Liver (tissue), 9 donors: ENCODE measurements around the gene LRRC15. TPM values are rescaled to one million over a fixed set of nuclear protein-coding genes. Genes with fewer than 3 reads are reported as not detected.

Experiments used
- DNase-seq: peaks from one replicate; pipeline ENCODE4 v3.0.0-alpha.2; 2017; ENCODE audit warnings: low spot score
- H3K27ac ChIP-seq, 2 donors: one replicate each; pipeline ENCODE4 v1.7.0; 2013; ENCODE audit warnings: inconsistent platforms in 2 of 2, low read length in 2 of 2, control low read depth in 1 of 2, low read depth in 1 of 2, mild to moderate bottlenecking in 1 of 2
- H3K27me3 ChIP-seq, 4 donors: one replicate each; pipeline versions ENCODE4 v1.6.1 to v1.7.0; 2013; ENCODE audit warnings: low read length in 3 of 4, inconsistent platforms in 1 of 4, mild to moderate bottlenecking in 1 of 4, moderate library complexity in 1 of 4; ENCODE audit not compliant: control insufficient read depth in 4 of 4, insufficient read depth in 4 of 4
- H3K36me3 ChIP-seq, 4 donors: one replicate each; pipeline versions ENCODE4 v1.6.1 to v1.7.0; 2013; ENCODE audit warnings: low read length in 3 of 4, mild to moderate bottlenecking in 3 of 4, low read depth in 1 of 4, moderate library complexity in 1 of 4; ENCODE audit not compliant: control insufficient read depth in 4 of 4, insufficient read depth in 3 of 4
- H3K4me1 ChIP-seq, 4 donors: one replicate each; pipeline versions ENCODE4 v1.6.1 to v1.7.0; 2013; ENCODE audit warnings: low read length in 3 of 4, mild to moderate bottlenecking in 3 of 4, moderate library complexity in 1 of 4; ENCODE audit not compliant: control insufficient read depth in 4 of 4, insufficient read depth in 4 of 4
- H3K4me3 ChIP-seq, 3 donors: one replicate each; pipeline versions ENCODE4 v1.6.1 to v1.7.0; 2013; ENCODE audit warnings: low read length in 3 of 3, control low read depth in 1 of 3, low read depth in 1 of 3, mild to moderate bottlenecking in 1 of 3
- H3K9ac ChIP-seq, 2 donors: one replicate each; pipeline ENCODE4 v1.7.0; 2013; ENCODE audit warnings: low read length in 2 of 2, mild to moderate bottlenecking in 2 of 2, moderate library complexity in 2 of 2, control low read depth in 1 of 2, low read depth in 1 of 2
- H3K9me3 ChIP-seq, 4 donors: one replicate each; pipeline versions ENCODE4 v1.6.1 to v1.7.0; 2013; ENCODE audit warnings: low read length in 3 of 4; ENCODE audit not compliant: control insufficient read depth in 4 of 4
- ATF3 ChIP-seq: IDR thresholded peaks from 2 replicates; pipeline ENCODE4 v1.6.1; 2016; ENCODE audit warnings: antibody characterized with exemption
- CTCF ChIP-seq: fragments of 150-350 bp; IDR thresholded peaks from 2 replicates; pipeline ENCODE4 v1.5.1; 2017; ENCODE audit warnings: improper control_type of control experiment, low read depth, low read length; ENCODE audit not compliant: missing input control
- EGR1 ChIP-seq, 2 donors: IDR thresholded peaks; 2 replicates each; pipeline ENCODE4 v1.6.1; 2016 to 2018; ENCODE audit warnings: antibody characterized with exemption in 2 of 2, low read depth in 2 of 2
- FOXA1 ChIP-seq: IDR thresholded peaks from 2 replicates; pipeline ENCODE4 v1.6.1; 2016; ENCODE audit warnings: antibody characterized with exemption
- FOXA2 ChIP-seq: IDR thresholded peaks from 2 replicates; pipeline ENCODE4 v1.6.1; 2016; ENCODE audit warnings: antibody characterized with exemption
- GABPA ChIP-seq, 2 donors: IDR thresholded peaks in 1 of 2; conservative IDR thresholded peaks in 1 of 2; 2 replicates each; pipeline ENCODE4 v1.6.1; 2016; ENCODE audit warnings: antibody characterized with exemption in 2 of 2, mild to moderate bottlenecking in 1 of 2, moderate library complexity in 1 of 2
- HNF4A ChIP-seq, 2 donors: conservative IDR thresholded peaks; 2 replicates each; pipeline ENCODE4 v1.6.1; 2016; ENCODE audit warnings: antibody characterized with exemption in 2 of 2, mild to moderate bottlenecking in 2 of 2
- HNF4G ChIP-seq: IDR thresholded peaks from 2 replicates; pipeline ENCODE4 v1.6.1; 2016; ENCODE audit warnings: antibody characterized with exemption
- JUND ChIP-seq, 2 donors: IDR thresholded peaks; 2 replicates each; pipeline ENCODE4 v1.6.1; 2016; ENCODE audit warnings: antibody characterized with exemption in 2 of 2
- MAX ChIP-seq: IDR thresholded peaks from 2 replicates; pipeline ENCODE4 v1.6.1; 2016; ENCODE audit warnings: antibody characterized with exemption
- NR2F2 ChIP-seq: IDR thresholded peaks from 2 replicates; pipeline ENCODE4 v1.6.1; 2016; ENCODE audit warnings: antibody characterized with exemption
- RAD21 ChIP-seq, 2 donors: IDR thresholded peaks; 2 replicates each; pipeline ENCODE4 v1.6.1; 2016; ENCODE audit warnings: antibody characterized with exemption in 2 of 2, mild to moderate bottlenecking in 2 of 2
- RXRA ChIP-seq, 2 donors: IDR thresholded peaks; 2 replicates each; pipeline ENCODE4 v1.6.1; 2017 to 2018; ENCODE audit warnings: antibody characterized with exemption in 2 of 2, mild to moderate bottlenecking in 1 of 2
- SP1 ChIP-seq: IDR thresholded peaks from 2 replicates; pipeline ENCODE4 v1.6.1; 2018; ENCODE audit warnings: antibody characterized with exemption, mild to moderate bottlenecking
- TAF1 ChIP-seq: conservative IDR thresholded peaks from 2 replicates; pipeline ENCODE4 v1.6.1; 2016; ENCODE audit warnings: antibody characterized with exemption, mild to moderate bottlenecking
- YY1 ChIP-seq: IDR thresholded peaks from 2 replicates; pipeline ENCODE4 v1.6.1; 2016; ENCODE audit warnings: antibody characterized with exemption, mild to moderate bottlenecking
- ZBTB33 ChIP-seq: IDR thresholded peaks from 2 replicates; pipeline ENCODE4 v1.6.1; 2016; ENCODE audit warnings: antibody characterized with exemption
- WGBS: extraction: QIAGEN DNeasy Blood & Tissue Kit; methylation state at CpG from one replicate; pipeline ENCODE4 v1.1.7; 2013; 5-methylcytosine and 5-hydroxymethylcytosine counted together
- polyA plus RNA-seq, 2 donors: library from polyadenylated mRNA; stranded (reverse) in 1 of 2; unstranded in 1 of 2; fragments of 200-250 nt in 1 of 2; fragments of >200 nt in 1 of 2; fragmentation: Nextera tagmentation in 1 of 2; extraction: Ambion mirVana in 1 of 2; gene quantifications; one replicate each; pipeline versions ENCODE4 v1.2.1 to v1.2.3, GENCODE V29; 2013 to 2015
- total RNA-seq, 2 donors: library from RNA; depleted of rRNA; stranded (reverse); fragments of >200 nt; gene quantifications; one replicate each; pipeline ENCODE4 v1.2.3, GENCODE V29; 2014
- donor health status: healthy.
- donor health status: healthy.
- donor health status: healthy.
- donor health status: healthy.
- donor health status: healthy.

Gene LRRC15
- total and polyA plus RNA-seq, 4 donors = 0.03 to 0.08 (median 0.05) TPM; not detected in 1

GRCh38 chr3:194330160-194330559, 39.4 kb downstream of the LRRC15 start (continued):
- TF ChIP-seq CTCF (no peak), FOXA2 (no peak), JUND (IDR thresholded peaks at IDR 0.05) (no peak), RAD21 (IDR thresholded peaks at IDR 0.05) (no peak), EGR1 (IDR thresholded peaks at IDR 0.05; ENCODE audit: low read depth in 2 of 2) (no peak), NR2F2 (no peak), YY1 (no peak), RXRA (IDR thresholded peaks at IDR 0.05) (no peak), SP1 (no peak), MAX (no peak)

- H3K27ac ChIP-seq = no peak overlapping the region
- H3K4me1 ChIP-seq = peaks cover 11 to 41% (median 38%) of the 10 kb centered on the region in 4 donors
- H3K27me3 ChIP-seq = no peaks in the 10 kb centered on the region
- no peaks in the 10 kb centered on the region for H3K36me3 ChIP-seq
- DNase-seq = no peak
- 78% methylated on average over 7 of the region's 7 CpGs for WGBS
- no peaks in the 10 kb centered on the region for H3K9me3 ChIP-seq
- H3K4me3 ChIP-seq = no peak overlapping the region
- H3K9ac ChIP-seq = no peak overlapping the region
- TF ChIP-seq RXRA (IDR thresholded peaks at IDR 0.05) = no peak
- no peak for TF ChIP-seq HNF4G
- TF ChIP-seq ZBTB33 = no peak
- no peak for TF ChIP-seq TAF1
- TF ChIP-seq FOXA2 = no peak
- no peak for TF ChIP-seq JUND (IDR thresholded peaks at IDR 0.05)
- TF ChIP-seq FOXA1 = no peak
- TF ChIP-seq YY1 = no peak
- TF ChIP-seq NR2F2 = no peak
- no peak for TF ChIP-seq EGR1 (IDR thresholded peaks at IDR 0.05; ENCODE audit: low read depth in 2 of 2)
- no peak for TF ChIP-seq ATF3
- no peak for TF ChIP-seq SP1
- TF ChIP-seq GABPA (IDR thresholded peaks at IDR 0.05 in 1 of 2, conservative IDR thresholded peaks at IDR 0.05 in 1 of 2) = no peak
Measured at GRCh38 chr3:194329583-194329965, 40.0 kb downstream of the LRRC15 start.

GRCh38 chr3:194328942-194329582, 40.5 kb downstream of the LRRC15 start:
- Histone ChIP-seq H3K27me3 (no peaks in the 10 kb centered on the region), H3K27ac (no peak overlapping the region), H3K9ac (no peak overlapping the region), H3K4me3 (no peak overlapping the region), H3K36me3 (no peaks in the 10 kb centered on the region), H3K9me3 (no peaks in the 10 kb centered on the region), H3K4me1 (peaks cover 11 to 40% (median 37%) of the 10 kb centered on the region in 4 donors)
- WGBS = 90% methylated on average over 14 of the region's 14 CpGs
- no peak for DNase-seq
- no peak for TF ChIP-seq EGR1 (IDR thresholded peaks at IDR 0.05; ENCODE audit: low read depth in 2 of 2)
- no peak for TF ChIP-seq MAX
- TF ChIP-seq HNF4A (conservative IDR thresholded peaks at IDR 0.05) = no peak
- TF ChIP-seq ATF3 = no peak
- no peak for TF ChIP-seq SP1
- TF ChIP-seq GABPA (IDR thresholded peaks at IDR 0.05 in 1 of 2, conservative IDR thresholded peaks at IDR 0.05 in 1 of 2) = no peak
- TF ChIP-seq YY1 = no peak
- no peak for TF ChIP-seq FOXA2
- TF ChIP-seq RAD21 (IDR thresholded peaks at IDR 0.05) = no peak
- TF ChIP-seq NR2F2 = no peak
- no peak for TF ChIP-seq ZBTB33
